GM12878 (cell line): Measurements from ENCODE around the gene ST3GAL5. TPM values are rescaled to one million over a fixed set of nuclear protein-coding genes. Genes with fewer than 3 reads are reported as not detected.

Experiments used
- ATAC-seq: fragments of 200-7000 bp; cut with Tn5 transposase; 3 replicates; pipeline ENCODE4 v1.9.1; 2020; ENCODE audit warnings: mild to moderate bottlenecking, moderate library complexity
- BruUV-seq: library from RNA; stranded (reverse); fragments of 400-500 nt; replicated peaks from 2 replicates; lab custom pipeline; 2021; lab: Mats Ljungman, UMichigan
- CTCF ChIA-PET: fragments of 300-600 bp; sonication (Branson Sonifier 250); formaldehyde crosslinking; extraction: SDS; loops from one replicate; lab custom pipeline; 2021; ENCODE audit warnings: inconsistent platforms; lab: Yijun Ruan, JAX
- POLR2A ChIA-PET: fragments of 350-600 bp; formaldehyde crosslinking; extraction: SDS; loops from one replicate; lab custom pipeline; 2021; ENCODE audit warnings: inconsistent platforms; lab: Charles Lee
- RAD21 ChIA-PET: fragments of 300-600 bp; sonication (Branson Sonifier 250); formaldehyde crosslinking; loops from one replicate; lab custom pipeline; 2023; ENCODE audit warnings: antibody characterized with exemption; ENCODE audit not compliant: unreplicated experiment; lab: Charles Lee
- SMC1A ChIA-PET: fragments of 300-600 bp; sonication (Branson Sonifier 250); formaldehyde crosslinking; loops from one replicate; lab custom pipeline; 2023; ENCODE audit not compliant: unreplicated experiment, uncharacterized antibody; lab: Charles Lee
- DNase-seq: peaks from one replicate; pipeline ENCODE4 v3.0.0-alpha.2; 2011; ENCODE audit warnings: low read depth, low spot score
- FAIRE-seq: peaks from 3 replicates; lab custom pipeline; 2011; peaks lifted over from hg19 to GRCh38; lab: Jason Lieb, UNC
- H2AFZ ChIP-seq: 2 replicates; pipeline ENCODE4 v1.6.0; 2011; ENCODE audit warnings: low read depth, low read length, control low read depth; ENCODE audit not compliant: control insufficient read depth
- H3K27ac ChIP-seq: 2 replicates; pipeline ENCODE4 v1.5.1; 2011; ENCODE audit warnings: control low read depth; ENCODE audit not compliant: control insufficient read depth, insufficient read depth
- H3K27me3 ChIP-seq, 2 experiments: replicated peaks in 1 of 2; 2 replicates each; pipeline versions ENCODE4 v1.6.0 to v1.6.1; 2011; ENCODE audit warnings: low read length in 1 of 2; ENCODE audit not compliant: control insufficient read depth in 2 of 2, insufficient read depth in 2 of 2
- H3K36me3 ChIP-seq, 2 experiments: 2 replicates each; pipeline ENCODE4 v1.5.1; 2011; ENCODE audit warnings: low read length in 1 of 2; ENCODE audit not compliant: control insufficient read depth in 2 of 2, insufficient read depth in 2 of 2
- H3K4me1 ChIP-seq: 2 replicates; pipeline ENCODE4 v1.6.1; 2011; ENCODE audit warnings: mild to moderate bottlenecking, low read length, moderate library complexity, mixed read lengths; ENCODE audit not compliant: control insufficient read depth, insufficient read depth
- H3K4me2 ChIP-seq: 2 replicates; pipeline ENCODE4 v1.6.0; 2011; ENCODE audit warnings: control low read depth; ENCODE audit not compliant: control insufficient read depth, insufficient read depth
- H3K4me3 ChIP-seq: fragments of 200-600 bp; sonication (generic); 2 replicates; pipeline ENCODE4 v1.5.1; 2016
- H3K79me2 ChIP-seq: 2 replicates; pipeline ENCODE4 v1.6.0; 2011; ENCODE audit warnings: low read length; ENCODE audit not compliant: control insufficient read depth, insufficient read depth
- H3K9ac ChIP-seq: 2 replicates; pipeline ENCODE4 v1.8.0; 2011; ENCODE audit warnings: low read length, control low read depth, mixed read lengths; ENCODE audit not compliant: control insufficient read depth, insufficient read depth
- H3K9me3 ChIP-seq: replicated peaks from 3 replicates; pipeline ENCODE4 v1.5.1; 2011; ENCODE audit warnings: mild to moderate bottlenecking, low read length; ENCODE audit not compliant: control insufficient read depth, insufficient read depth
- H4K20me1 ChIP-seq: 2 replicates; pipeline ENCODE4 v1.6.0; 2011; ENCODE audit not compliant: control insufficient read depth, insufficient read depth
- ASH2L ChIP-seq: fragments of 300-600, 200-600 bp; sonication (generic); IDR thresholded peaks from 2 replicates; pipeline ENCODE4 v1.6.1; 2017; ENCODE audit warnings: low read depth, mild to moderate bottlenecking, borderline replicate concordance
- BRCA1 ChIP-seq: IDR thresholded peaks from 2 replicates; pipeline ENCODE4 v1.6.1; 2011; ENCODE audit warnings: low read depth, low read length, improper control_type of control experiment
- IKZF2 ChIP-seq, 2 experiments: fragments of 450-650 bp; IDR thresholded peaks; 2 replicates each; pipeline ENCODE4 v1.6.1; 2017; ENCODE audit warnings: mild to moderate bottlenecking in 2 of 2, moderate library complexity in 2 of 2
- RFX5 ChIP-seq: IDR thresholded peaks from 2 replicates; pipeline ENCODE4 v1.6.1; 2011; ENCODE audit warnings: low read depth, low read length, improper control_type of control experiment
- TBL1XR1 ChIP-seq: IDR thresholded peaks from 2 replicates; pipeline ENCODE4 v1.6.1; 2012; ENCODE audit warnings: low read depth, low read length, improper control_type of control experiment
- WGBS: methylation state at CpG from one replicate; pipeline ENCODE4 v1.1.6; 2016; ENCODE audit warnings: low lambda C conversion rate; ENCODE audit not compliant: insufficient replicate concordance, insufficient coverage; ENCODE audit errors: missing lambda C conversion rate; 5-methylcytosine and 5-hydroxymethylcytosine counted together
- in situ Hi-C: fragments of 300-500 bp; cut with MboI; formaldehyde crosslinking; loops from 9 replicates; pipeline ENCODE4 v1.14.3; 2018; ENCODE audit warnings: mixed read lengths
- intact Hi-C: fragments of 100-400 bp; cut with micrococcal nuclease; formaldehyde crosslinking; loops from one replicate; pipeline ENCODE4 v1.14.2; 2022; ENCODE audit not compliant: unreplicated experiment
- polyA plus RNA-seq, 11 experiments: library from polyadenylated mRNA; depleted of rRNA in 4 of 11; unstranded in 6 of 11; stranded (reverse) in 5 of 11; fragments of >200 nt; fragmentation: Nextera tagmentation in 4 of 11; fragmentation: Illumina TruSeq in 1 of 11; extraction: Ambion mirVana in 4 of 11; extraction: Trizol in 1 of 11; gene quantifications; 1 replicate in 1 of 11; 2 replicates in 10 of 11; pipeline versions ENCODE4 v1.2.1 to v1.2.3, GENCODE V29; 2011 to 2016; ENCODE audit warnings: inconsistent platforms in 2 of 11, missing spikeins in 2 of 11, low read depth in 1 of 11
- total RNA-seq, 4 experiments: library from RNA; depleted of rRNA in 3 of 4; stranded (reverse); fragments of >200 nt in 3 of 4; fragmentation: Illumina TruSeq in 1 of 4; extraction: Trizol in 1 of 4; gene quantifications; 2 replicates each; pipeline versions ENCODE4 v1.2.1 to v1.2.3, GENCODE V29; 2013 to 2021
- TF ChIP-seq, protein P1 (sequence below): IDR thresholded peaks from 2 replicates; pipeline ENCODE4 v1.6.1; 2012; ENCODE audit warnings: low read depth, low read length, improper control_type of control experiment

Gene ST3GAL5
- total and polyA plus RNA-seq, 10 of the 15 experiments (the other 5 are each of a cell fraction or from before 2014, with no cell fraction given): 5.2 to 60.9 (median 10.2) TPM

DNA sequence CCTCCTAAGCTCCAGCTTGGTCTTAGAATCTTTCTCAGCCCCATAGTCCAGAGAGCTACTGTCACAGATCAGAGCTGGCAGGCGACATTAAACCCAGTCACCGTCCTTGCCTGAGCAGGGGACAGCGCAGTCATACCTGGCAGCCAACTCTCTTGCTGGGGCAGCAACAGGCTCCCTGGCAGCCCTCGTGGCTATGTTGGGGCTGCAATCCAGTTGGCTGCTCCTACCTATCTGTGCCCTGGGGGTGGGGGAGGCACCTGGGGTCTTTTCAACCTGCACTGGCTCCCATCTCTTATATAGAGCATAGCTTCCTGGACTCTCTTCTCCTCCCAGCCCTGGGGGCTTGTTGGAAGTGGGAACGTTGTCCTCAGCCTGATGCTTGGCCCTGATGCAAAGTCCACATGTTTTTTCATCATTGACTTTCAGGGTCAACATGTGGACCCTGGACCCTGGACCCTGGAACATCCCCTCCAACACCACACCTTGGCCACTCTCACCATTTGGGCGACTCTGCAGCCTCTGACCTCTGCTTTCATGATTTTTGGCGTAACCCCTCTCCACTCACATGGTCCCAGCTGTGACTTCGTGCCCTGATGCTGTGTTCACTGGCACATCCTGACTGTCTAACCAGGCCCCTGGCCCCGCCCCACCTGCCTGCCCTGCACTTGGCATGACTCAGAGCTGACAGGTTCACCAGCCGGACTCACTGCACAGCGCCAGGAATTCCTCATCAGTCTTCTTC is 89.4 kb downstream of the ST3GAL5 start:
- 37% methylated on average over 11 of the region's 11 CpGs for WGBS
- in situ Hi-C loops: no loop called here
- no peaks in the 10 kb centered on the region; the same call in 2 of the 3 replicates for H3K9me3 ChIP-seq
- H3K4me2 ChIP-seq: no peak overlapping the region
- H3K9ac ChIP-seq: no peak overlapping the region
- intact Hi-C loops: no loop called here
- H3K27me3 ChIP-seq: peaks cover 2 to 3% of the 10 kb centered on the region in 2 experiments; a peak in 2 of 4 replicates
- RAD21 ChIA-PET: interaction anchor here (1.0 to 1.2 kb wide), 2 partner anchors 13 to 71 kb away, joined by 4 to 5 read pairs; no protein-coding TSS in a partner anchor
- CTCF ChIA-PET: interaction anchor here (1.6 kb wide), 1 partner anchor 14 kb away, joined by 8 read pairs; no protein-coding TSS in a partner anchor
- SMC1A ChIA-PET: interaction anchor here (0.6 kb wide), 1 partner anchor 72 kb away, joined by 3 read pairs; no protein-coding TSS in a partner anchor
- no peaks in the 10 kb centered on the region for H4K20me1 ChIP-seq
- POLR2A ChIA-PET: interaction anchor here (0.6 kb wide), 1 partner anchor 16 kb away, joined by 5 read pairs; no protein-coding TSS in a partner anchor
- no peaks in the 10 kb centered on the region for H3K79me2 ChIP-seq
- H3K4me3 ChIP-seq: no peak overlapping the region
- no peak for FAIRE-seq
- H2AFZ ChIP-seq: no peak overlapping the region
- no peak for TF ChIP-seq TBL1XR1
- TF ChIP-seq IKZF2 (IDR thresholded peaks at IDR 0.05): no peak
- TF ChIP-seq BRCA1: no peak
- TF ChIP-seq RFX5: no peak
- TF ChIP-seq, protein P1, sequence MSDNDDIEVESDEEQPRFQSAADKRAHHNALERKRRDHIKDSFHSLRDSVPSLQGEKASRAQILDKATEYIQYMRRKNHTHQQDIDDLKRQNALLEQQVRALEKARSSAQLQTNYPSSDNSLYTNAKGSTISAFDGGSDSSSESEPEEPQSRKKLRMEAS: no peak
- no peak for TF ChIP-seq ASH2L
- TF ChIP-seq, all 136 proteins: peak for 0
- DNase-seq: no peak
- BruUV-seq: no TSS peak
- no peak overlapping the region for H3K27ac ChIP-seq
- no peak; the same call in 1 of the 3 replicates for ATAC-seq
- no peaks in the 10 kb centered on the region for H3K36me3 ChIP-seq
- no peaks in the 10 kb centered on the region for H3K4me1 ChIP-seq
